B cell (primary cell): Measurements from ENCODE around the gene TOP1. TPM values are rescaled to one million over a fixed set of nuclear protein-coding genes. Genes with fewer than 3 reads are reported as not detected.

Experiments used
- ATAC-seq: fragments of 200-7000 bp; cut with Tn5 transposase; one replicate; pipeline ENCODE4 v1.10.0; 2021; ENCODE audit warnings: low read depth, mild to moderate bottlenecking, moderate number of reproducible peaks, moderate library complexity
- CTCF ChIA-PET: fragments of 350-600 bp; sonication (Branson Sonifier 250); formaldehyde crosslinking; loops from one replicate; lab custom pipeline; 2021; ENCODE audit warnings: antibody characterized with exemption, inconsistent platforms; lab: Charles Lee
- POLR2A ChIA-PET: fragments of 350-600 bp; sonication (Branson Sonifier 250); formaldehyde crosslinking; loops from one replicate; lab custom pipeline; 2021; ENCODE audit warnings: antibody characterized with exemption; lab: Charles Lee
- DNase-seq: peaks from one replicate; pipeline ENCODE4 v3.0.0; 2013
- H2AFZ ChIP-seq: 2 replicates; pipeline ENCODE4 v1.6.1; 2012; ENCODE audit warnings: mild to moderate bottlenecking, low read depth, low read length; ENCODE audit not compliant: insufficient read depth, poor library complexity, severe bottlenecking
- H3K27ac ChIP-seq, 2 donors: 1 replicate in 1 of 2; 2 replicates in 1 of 2; pipeline ENCODE4 v1.5.1; 2012 to 2013; ENCODE audit warnings: low read length in 2 of 2, mild to moderate bottlenecking in 2 of 2, moderate library complexity in 1 of 2
- H3K27me3 ChIP-seq, 4 experiments: fragments of 200-600 bp in 1 of 4; sonication (generic) in 1 of 4; replicated peaks in 1 of 4; 1 replicate in 2 of 4; 2 replicates in 2 of 4; pipeline versions ENCODE4 v1.6.1 to v1.7.0; 2013 to 2016; ENCODE audit warnings: low read length in 3 of 4, mild to moderate bottlenecking in 2 of 4, mixed read lengths in 1 of 4, moderate library complexity in 1 of 4; ENCODE audit not compliant: insufficient read depth in 4 of 4, control insufficient read depth in 3 of 4; ENCODE audit errors: control extremely low read depth in 1 of 4
- H3K36me3 ChIP-seq, 2 experiments: replicated peaks in 1 of 2; 1 replicate in 1 of 2; 2 replicates in 1 of 2; pipeline versions ENCODE4 v1.6.1 to v1.7.1; 2013; ENCODE audit warnings: low read length in 1 of 2; ENCODE audit not compliant: insufficient read depth in 2 of 2, control insufficient read depth in 1 of 2; ENCODE audit errors: control extremely low read depth in 1 of 2, extremely low read depth in 1 of 2
- H3K4me1 ChIP-seq, 2 donors: fragments of 200-600 bp in 1 of 2; sonication (generic) in 1 of 2; 1 replicate in 1 of 2; 2 replicates in 1 of 2; pipeline versions ENCODE4 v1.5.1 to v1.6.1; 2013 to 2017; ENCODE audit warnings: low read length in 2 of 2; ENCODE audit not compliant: control insufficient read depth in 2 of 2, insufficient read depth in 2 of 2
- H3K4me2 ChIP-seq: replicated peaks from 2 replicates; pipeline ENCODE3; 2012; ENCODE audit warnings: mild to moderate bottlenecking, low read depth, low read length; ENCODE audit not compliant: poor library complexity, severe bottlenecking
- H3K4me3 ChIP-seq, 5 experiments: fragments of 200-600 bp in 1 of 5; sonication (generic) in 1 of 5; 1 replicate in 3 of 5; 2 replicates in 2 of 5; pipeline versions ENCODE4 v1.5.1 to v1.7.0; 2011 to 2016; ENCODE audit warnings: low read length in 4 of 5, mild to moderate bottlenecking in 4 of 5, low read depth in 2 of 5, control low read depth in 1 of 5, moderate library complexity in 1 of 5; ENCODE audit not compliant: insufficient read depth in 1 of 5; ENCODE audit errors: control extremely low read depth in 1 of 5, extremely low read depth in 1 of 5
- H3K79me2 ChIP-seq: fragments of 200-600 bp; sonication (generic); one replicate; pipeline ENCODE4 v1.6.0; 2016; ENCODE audit warnings: low read length; ENCODE audit not compliant: control insufficient read depth, insufficient read depth
- H3K9ac ChIP-seq: fragments of 200-600 bp; sonication (generic); 2 replicates; pipeline ENCODE4 v1.6.1; 2017; ENCODE audit warnings: mild to moderate bottlenecking, low read length, moderate library complexity
- H3K9me3 ChIP-seq, 3 donors: one replicate each; pipeline versions ENCODE4 v1.6.1 to v1.7.1; 2013; ENCODE audit warnings: low read length in 2 of 3; ENCODE audit not compliant: control insufficient read depth in 2 of 3, insufficient read depth in 1 of 3; ENCODE audit errors: control extremely low read depth in 1 of 3
- H4K20me1 ChIP-seq: 2 replicates; pipeline ENCODE4 v1.6.0; 2012; ENCODE audit warnings: mild to moderate bottlenecking, low read length; ENCODE audit not compliant: insufficient read depth, control insufficient read depth, poor library complexity, severe bottlenecking
- H3K27ac Mint-ChIP-seq: one replicate; pipeline ENCODE4 v1.8.0; 2021; ENCODE audit warnings: mixed read lengths
- H3K27me3 Mint-ChIP-seq: one replicate; pipeline ENCODE4 v1.8.0; 2021; ENCODE audit warnings: mixed read lengths
- H3K4me1 Mint-ChIP-seq: one replicate; pipeline ENCODE4 v1.8.0; 2021; ENCODE audit warnings: mixed read lengths
- H3K4me3 Mint-ChIP-seq: one replicate; pipeline ENCODE4 v1.8.0; 2021; ENCODE audit warnings: mixed read lengths
- H3K9me3 Mint-ChIP-seq: one replicate; pipeline ENCODE4 v1.8.0; 2022; ENCODE audit warnings: mixed read lengths; ENCODE audit not compliant: insufficient read depth
- EZH2 ChIP-seq: IDR thresholded peaks from 2 replicates; pipeline ENCODE4 v1.6.1; 2012; ENCODE audit warnings: borderline replicate concordance, low read depth, mild to moderate bottlenecking, moderate library complexity, low read length; ENCODE audit not compliant: insufficient read depth, poor library complexity, severe bottlenecking
- WGBS: methylation state at CpG from one replicate; pipeline ENCODE4 v1.1.5; 2013; ENCODE audit warnings: missing lambda C conversion rate; ENCODE audit not compliant: insufficient coverage; 5-methylcytosine and 5-hydroxymethylcytosine counted together
- intact Hi-C: fragments of 100-400 bp; cut with micrococcal nuclease; formaldehyde crosslinking; loops from one replicate; pipeline ENCODE4 v1.10.0; 2022
- polyA plus RNA-seq: library from polyadenylated mRNA; depleted of rRNA; stranded (reverse); fragments of >200 nt; gene quantifications from 2 replicates; pipeline ENCODE4 v1.2.3, GENCODE V29; 2012
- total RNA-seq, 2 donors: library from RNA; stranded (reverse); fragments of 120-200 nt in 1 of 2; gene quantifications; 1 replicate in 1 of 2; 2 replicates in 1 of 2; pipeline versions ENCODE4 v1.2.3 to v1.2.4, GENCODE V29; 2013 to 2022
- TF ChIP-seq, protein P1 (sequence below): fragments of 200-600 bp; IDR thresholded peaks from one replicate; pipeline ENCODE4 v1.8.0; 2022; ENCODE audit warnings: antibody characterized with exemption, mild to moderate bottlenecking

Gene TOP1
- total and polyA plus RNA-seq, 2 donors (not counting 1 experiment from before 2014, with no cell fraction given): 5.4 to 44.9 TPM

DNA sequence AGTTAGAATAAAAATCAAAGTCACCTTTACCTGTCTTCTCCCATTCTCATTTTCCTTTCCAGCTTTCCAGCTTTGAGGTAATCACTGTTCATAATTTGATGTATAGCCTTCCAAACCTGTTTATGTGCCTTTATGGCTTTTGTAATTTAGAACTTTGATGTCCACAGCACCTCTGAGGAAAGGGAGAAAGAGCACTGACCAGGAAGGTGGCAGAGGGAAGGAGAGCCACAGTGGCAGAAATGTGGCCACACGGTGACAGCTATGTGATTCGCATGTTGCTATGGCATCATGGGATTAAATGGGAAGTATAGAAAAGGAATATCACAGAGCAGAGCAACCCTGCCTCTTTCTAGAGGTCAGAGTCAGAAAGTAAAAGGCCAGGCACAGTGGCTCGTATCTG lies 57.0 kb downstream of the TOP1 start:
- H3K27me3 Mint-ChIP-seq: no peaks in the 10 kb centered on the region
- WGBS: 95% methylated on average over 3 of the region's 3 CpGs
- H3K4me3 Mint-ChIP-seq: no peak overlapping the region
- H4K20me1 ChIP-seq: no peaks in the 10 kb centered on the region
- no peaks in the 10 kb centered on the region for H3K4me1 ChIP-seq
- no peak for DNase-seq
- no peak for TF ChIP-seq EZH2
- TF ChIP-seq, protein P1, sequence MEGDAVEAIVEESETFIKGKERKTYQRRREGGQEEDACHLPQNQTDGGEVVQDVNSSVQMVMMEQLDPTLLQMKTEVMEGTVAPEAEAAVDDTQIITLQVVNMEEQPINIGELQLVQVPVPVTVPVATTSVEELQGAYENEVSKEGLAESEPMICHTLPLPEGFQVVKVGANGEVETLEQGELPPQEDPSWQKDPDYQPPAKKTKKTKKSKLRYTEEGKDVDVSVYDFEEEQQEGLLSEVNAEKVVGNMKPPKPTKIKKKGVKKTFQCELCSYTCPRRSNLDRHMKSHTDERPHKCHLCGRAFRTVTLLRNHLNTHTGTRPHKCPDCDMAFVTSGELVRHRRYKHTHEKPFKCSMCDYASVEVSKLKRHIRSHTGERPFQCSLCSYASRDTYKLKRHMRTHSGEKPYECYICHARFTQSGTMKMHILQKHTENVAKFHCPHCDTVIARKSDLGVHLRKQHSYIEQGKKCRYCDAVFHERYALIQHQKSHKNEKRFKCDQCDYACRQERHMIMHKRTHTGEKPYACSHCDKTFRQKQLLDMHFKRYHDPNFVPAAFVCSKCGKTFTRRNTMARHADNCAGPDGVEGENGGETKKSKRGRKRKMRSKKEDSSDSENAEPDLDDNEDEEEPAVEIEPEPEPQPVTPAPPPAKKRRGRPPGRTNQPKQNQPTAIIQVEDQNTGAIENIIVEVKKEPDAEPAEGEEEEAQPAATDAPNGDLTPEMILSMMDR: no peak
- H3K9me3 Mint-ChIP-seq: no peaks in the 10 kb centered on the region
- no peaks in the 10 kb centered on the region for H3K4me1 Mint-ChIP-seq
- ChIA-PET POLR2A (no interaction called here), CTCF (interaction anchor here (1.0 to 2.8 kb wide), 3 partner anchors 10 to 118 kb away, joined by 3 to 11 read pairs (median 4); no protein-coding TSS in a partner anchor)
- no peak overlapping the region for H3K4me2 ChIP-seq
- intact Hi-C loops: no loop called here
- H3K9me3 ChIP-seq: no peaks in the 10 kb centered on the region
- no peak for ATAC-seq
- H2AFZ ChIP-seq: no peak overlapping the region
- no peak overlapping the region for H3K27ac ChIP-seq
- H3K4me3 ChIP-seq: no peak overlapping the region
- no peaks in the 10 kb centered on the region for H3K27me3 ChIP-seq
- no peak overlapping the region for H3K27ac Mint-ChIP-seq
- no peaks in the 10 kb centered on the region for H3K79me2 ChIP-seq
- H3K36me3 ChIP-seq: peaks cover 12 to 50% of the 10 kb centered on the region in 2 experiments
- no peak overlapping the region for H3K9ac ChIP-seq

GRCh38 chr20:41086402-41087324 lies 58.0 kb downstream of the TOP1 start:
- ATAC-seq: no peak
- H3K4me2 ChIP-seq: no peak overlapping the region
- no peak overlapping the region for H3K27ac ChIP-seq
- no peaks in the 10 kb centered on the region for H3K27me3 ChIP-seq
- ChIA-PET CTCF (interaction anchor here (0.7 to 2.9 kb wide), 7 partner anchors 9 to 219 kb away, joined by 3 to 19 read pairs (median 5); no protein-coding TSS in a partner anchor), POLR2A (interaction anchor here (0.7 kb wide), 1 partner anchor 123 kb away, joined by 5 read pairs; no protein-coding TSS in a partner anchor)
- Mint-ChIP-seq H3K27ac (peak overlapping the region; percentile 16), H3K9me3 (no peaks in the 10 kb centered on the region), H3K27me3 (no peaks in the 10 kb centered on the region), H3K4me3 (no peak overlapping the region), H3K4me1 (no peaks in the 10 kb centered on the region)
- no peak overlapping the region for H3K4me3 ChIP-seq
- H3K9ac ChIP-seq: no peak overlapping the region
- no peaks in the 10 kb centered on the region for H3K79me2 ChIP-seq
- DNase-seq: no peak
- no peaks in the 10 kb centered on the region for H4K20me1 ChIP-seq
- no peaks in the 10 kb centered on the region for H3K4me1 ChIP-seq
- H3K36me3 ChIP-seq: peaks cover 12 to 40% of the 10 kb centered on the region in 2 experiments
- H2AFZ ChIP-seq: no peak overlapping the region
- no peaks in the 10 kb centered on the region for H3K9me3 ChIP-seq
- TF ChIP-seq, protein P1: no peak
- no peak for TF ChIP-seq EZH2
- 48% methylated on average over 2 of the region's 8 CpGs for WGBS
- intact Hi-C loops: no loop called here
